ENCODE results near the gene GPR35.

Gene GPR35

GRCh38 chr2:240588669-240589068 lies 36.6 kb upstream of the GPR35 start:
- in situ Hi-C loops (cut with MboI; ENCODE audit: low sequenced_read_pairs) = no loop called here

GRCh38 chr2:240589375-240589774 lies 35.9 kb upstream of the GPR35 start:
- in situ Hi-C loops (cut with MboI; ENCODE audit: low sequenced_read_pairs) = no loop called here

- in situ Hi-C loops (cut with MboI; ENCODE audit: low sequenced_read_pairs) = no loop called here
Measured at GRCh38 chr2:240589850-240590525, 35.3 kb upstream of the GPR35 start.

- in situ Hi-C loops (cut with MboI; ENCODE audit: low sequenced_read_pairs) = no loop called here
Measured at GRCh38 chr2:240590681-240591111, 34.6 kb upstream of the GPR35 start.

- in situ Hi-C loops (cut with MboI; ENCODE audit: low sequenced_read_pairs) = no loop called here
Measured at GRCh38 chr2:240591226-240591625, 34.1 kb upstream of the GPR35 start.

- in situ Hi-C loops (cut with MboI; ENCODE audit: low sequenced_read_pairs) = no loop called here
Measured at GRCh38 chr2:240591784-240592183, 33.5 kb upstream of the GPR35 start.

- in situ Hi-C loops (cut with MboI; ENCODE audit: low sequenced_read_pairs) = no loop called here
Measured at GRCh38 chr2:240593026-240593702, 32.1 kb upstream of the GPR35 start.

- in situ Hi-C loops (cut with MboI; ENCODE audit: low sequenced_read_pairs) = no loop called here
Measured at GRCh38 chr2:240593703-240594451, 31.4 kb upstream of the GPR35 start.

GRCh38 chr2:240594511-240595380 lies 30.5 kb upstream of the GPR35 start:
- in situ Hi-C loops (cut with MboI; ENCODE audit: low sequenced_read_pairs) = no loop called here

GRCh38 chr2:240595381-240596079 lies 29.8 kb upstream of the GPR35 start:
- in situ Hi-C loops (cut with MboI; ENCODE audit: low sequenced_read_pairs) = no loop called here

- in situ Hi-C loops (cut with MboI; ENCODE audit: low sequenced_read_pairs) = no loop called here
Measured at GRCh38 chr2:240596080-240596460, 29.2 kb upstream of the GPR35 start.

GRCh38 chr2:240596491-240596931 lies 28.8 kb upstream of the GPR35 start:
- in situ Hi-C loops (cut with MboI; ENCODE audit: low sequenced_read_pairs) = no loop called here

- in situ Hi-C loops (cut with MboI; ENCODE audit: low sequenced_read_pairs) = no loop called here
Measured at GRCh38 chr2:240597054-240597418, 28.2 kb upstream of the GPR35 start.

- in situ Hi-C loops (cut with MboI; ENCODE audit: low sequenced_read_pairs) = no loop called here
Measured at GRCh38 chr2:240597419-240598181, 27.7 kb upstream of the GPR35 start.

GRCh38 chr2:240598311-240598911 lies 26.9 kb upstream of the GPR35 start:
- in situ Hi-C loops (cut with MboI; ENCODE audit: low sequenced_read_pairs) = no loop called here

- in situ Hi-C loops (cut with MboI; ENCODE audit: low sequenced_read_pairs) = no loop called here
Measured at GRCh38 chr2:240599141-240599583, 26.1 kb upstream of the GPR35 start.

GRCh38 chr2:240600451-240600961 lies 24.8 kb upstream of the GPR35 start:
- in situ Hi-C loops (cut with MboI; ENCODE audit: low sequenced_read_pairs) = no loop called here

GRCh38 chr2:240601061-240601830 lies 24.0 kb upstream of the GPR35 start:
- in situ Hi-C loops (cut with MboI; ENCODE audit: low sequenced_read_pairs) = no loop called here

Data from HL-60/S4 treated with phorbol 12-myristate 13-acetate at 8.2 ng/mL for 4 days and 3 days (cell line).